Small intestine (tissue), 7 donors: Measurements from ENCODE around the gene CPT2. TPM values are rescaled to one million over a fixed set of nuclear protein-coding genes. Genes with fewer than 3 reads are reported as not detected.

Experiments used
- DNase-seq, 2 donors: peaks; one replicate each; pipeline versions ENCODE4 v3.0.0 to v3.0.0-alpha.2; 2013
- FAIRE-seq: peaks from 2 replicates; lab custom pipeline; 2012; peaks lifted over from hg19 to GRCh38; lab: Jason Lieb, UNC
- H3K27ac ChIP-seq, 3 donors: one replicate each; pipeline ENCODE4 v1.5.1; 2013; ENCODE audit warnings: low read length in 2 of 3, mild to moderate bottlenecking in 2 of 3, control low read depth in 1 of 3, inconsistent platforms in 1 of 3, low read depth in 1 of 3, moderate library complexity in 1 of 3
- H3K27me3 ChIP-seq, 3 donors: one replicate each; pipeline ENCODE4 v1.6.1; 2013; ENCODE audit warnings: low read length in 3 of 3, inconsistent platforms in 1 of 3; ENCODE audit not compliant: control insufficient read depth in 3 of 3, insufficient read depth in 3 of 3
- H3K36me3 ChIP-seq, 3 donors: one replicate each; pipeline ENCODE4 v1.6.1; 2013; ENCODE audit warnings: low read length in 3 of 3, inconsistent platforms in 1 of 3, low read depth in 1 of 3, mild to moderate bottlenecking in 1 of 3, moderate library complexity in 1 of 3; ENCODE audit not compliant: control insufficient read depth in 3 of 3, insufficient read depth in 2 of 3
- H3K4me1 ChIP-seq, 3 donors: one replicate each; pipeline ENCODE4 v1.6.1; 2013; ENCODE audit warnings: low read length in 2 of 3, inconsistent platforms in 1 of 3, low read depth in 1 of 3, mild to moderate bottlenecking in 1 of 3, moderate library complexity in 1 of 3; ENCODE audit not compliant: control insufficient read depth in 3 of 3, insufficient read depth in 2 of 3
- H3K4me3 ChIP-seq, 3 donors: one replicate each; pipeline ENCODE4 v1.5.1; 2013; ENCODE audit warnings: low read length in 3 of 3, control low read depth in 1 of 3, inconsistent platforms in 1 of 3, low read depth in 1 of 3, mild to moderate bottlenecking in 1 of 3, moderate library complexity in 1 of 3
- H3K9me3 ChIP-seq, 2 donors: one replicate each; pipeline ENCODE4 v1.6.1; 2013; ENCODE audit warnings: low read depth in 1 of 2, low read length in 1 of 2; ENCODE audit not compliant: control insufficient read depth in 2 of 2, insufficient read depth in 1 of 2
- WGBS, 3 donors: extraction: QIAGEN DNeasy Blood & Tissue Kit; methylation state at CpG; one replicate each; pipeline ENCODE4 v1.1.7; 2013; 5-methylcytosine and 5-hydroxymethylcytosine counted together
- polyA plus RNA-seq, 4 donors: library from polyadenylated mRNA; stranded (reverse) in 3 of 4; unstranded in 1 of 4; fragments of 200-250 nt in 3 of 4; fragments of 120-200 nt in 1 of 4; gene quantifications; one replicate each; pipeline versions ENCODE4 v1.2.1 to v1.2.3, GENCODE V29; 2013
- donor health status: healthy with polysubstance abuse.
- donor health status: control.
- donor health status: control.
- donor health status: Bipolar disorder and iron deficiency.
- donor health status: healthy.

CPT2 gene
- polyA plus RNA-seq, 4 donors: 28.1 to 37.4 (median 35.3) TPM

- FAIRE-seq (no peak), DNase-seq (peak; percentile 27 to 47)
- Histone ChIP-seq H3K27me3 (no peaks in the 10 kb centered on the region), H3K4me3 (no peak overlapping the region), H3K4me1 (peaks cover 0 to 33% (median 0%) of the 10 kb centered on the region in 3 donors), H3K9me3 (no peaks in the 10 kb centered on the region), H3K36me3 (peaks cover 0 to 5% (median 0%) of the 10 kb centered on the region in 3 donors), H3K27ac (no peak overlapping the region)
- 30 to 64% (median 43%) methylated on average over 4 of the region's 4 CpGs for WGBS, 3 donors
Measured at GRCh38 chr1:53254011-53254640, 57.5 kb downstream of the CPT2 start.

GRCh38 chr1:53255031-53255430 lies 58.4 kb downstream of the CPT2 start:
- Histone ChIP-seq H3K9me3 (no peaks in the 10 kb centered on the region), H3K4me1 (peaks cover 0 to 26% (median 0%) of the 10 kb centered on the region in 3 donors), H3K36me3 (peaks cover 0 to 5% (median 0%) of the 10 kb centered on the region in 3 donors), H3K27ac (no peak overlapping the region), H3K27me3 (no peaks in the 10 kb centered on the region), H3K4me3 (no peak overlapping the region)
- 99 to 100% (median 100%) methylated on average over 4 of the region's 4 CpGs for WGBS, 3 donors
- FAIRE-seq: no peak
- no peak for DNase-seq

- 28 to 71% (median 70%) methylated on average over 11 of the region's 11 CpGs for whole genome bisulfite sequencing, 3 donors
- Histone ChIP-seq H3K36me3 (peaks cover 0 to 5% (median 0%) of the 10 kb centered on the region in 3 donors), H3K27ac (peak overlapping the region in 1 of 3 donors; percentile 15), H3K9me3 (no peaks in the 10 kb centered on the region), H3K4me1 (peaks cover 0 to 20% (median 0%) of the 10 kb centered on the region in 3 donors), H3K27me3 (no peaks in the 10 kb centered on the region), H3K4me3 (no peak overlapping the region)
- FAIRE-seq: no peak
- peak; percentile 15 to 27 for DNase-seq
Measured at GRCh38 chr1:53256511-53257453, 60.2 kb downstream of the CPT2 start.

GRCh38 chr1:53257454-53258081 lies 60.9 kb downstream of the CPT2 start:
- peak; percentile 30 for FAIRE-seq
- DNase-seq: peak; percentile 24 to 72
- peaks cover 0 to 3% (median 0%) of the 10 kb centered on the region in 3 donors for H3K36me3 ChIP-seq
- no peaks in the 10 kb centered on the region for H3K9me3 ChIP-seq
- H3K4me3 ChIP-seq: no peak overlapping the region
- H3K4me1 ChIP-seq: peaks cover 0 to 20% (median 0%) of the 10 kb centered on the region in 3 donors
- no peaks in the 10 kb centered on the region for H3K27me3 ChIP-seq
- 17 to 65% (median 56%) methylated on average over 5 of the region's 5 CpGs for WGBS, 3 donors
- H3K27ac ChIP-seq: peak overlapping the region in 1 of 3 donors; percentile 15

GRCh38 chr1:53258216-53258615 lies 61.6 kb downstream of the CPT2 start:
- FAIRE-seq (no peak), DNase-seq (peak; percentile 8 to 17)
- Histone ChIP-seq H3K36me3 (peaks cover 0 to 3% (median 0%) of the 10 kb centered on the region in 3 donors), H3K4me3 (no peak overlapping the region), H3K27me3 (no peaks in the 10 kb centered on the region), H3K27ac (peak overlapping the region in 1 of 3 donors; percentile 18), H3K9me3 (no peaks in the 10 kb centered on the region), H3K4me1 (peaks cover 0 to 20% (median 0%) of the 10 kb centered on the region in 3 donors)
- 8 to 71% (median 65%) methylated on average over 1 of the region's 1 CpG for WGBS, 3 donors

GRCh38 chr1:53259932-53260331 lies 63.3 kb downstream of the CPT2 start:
- FAIRE-seq (no peak), DNase-seq (no peak)
- Histone ChIP-seq H3K9me3 (no peaks in the 10 kb centered on the region), H3K4me1 (peaks cover 0 to 13% (median 0%) of the 10 kb centered on the region in 3 donors), H3K27me3 (no peaks in the 10 kb centered on the region), H3K4me3 (no peak overlapping the region), H3K27ac (no peak overlapping the region), H3K36me3 (peaks cover 0 to 11% (median 0%) of the 10 kb centered on the region in 3 donors)
- 86 to 100% (median 90%) methylated on average over 2 of the region's 2 CpGs for WGBS, 3 donors

- FAIRE-seq (no peak), DNase-seq (no peak)
- H3K36me3 ChIP-seq: peaks cover 0 to 12% (median 0%) of the 10 kb centered on the region in 3 donors
- H3K4me3 ChIP-seq: no peak overlapping the region
- no peaks in the 10 kb centered on the region for H3K9me3 ChIP-seq
- peaks cover 0 to 13% (median 0%) of the 10 kb centered on the region in 3 donors for H3K4me1 ChIP-seq
- WGBS, 3 donors: 88 to 93% (median 90%) methylated on average over 4 of the region's 4 CpGs
- H3K27me3 ChIP-seq: no peaks in the 10 kb centered on the region
- H3K27ac ChIP-seq: peak overlapping the region in 1 of 3 donors; percentile 25
Measured at GRCh38 chr1:53260631-53261247, 64.1 kb downstream of the CPT2 start.
